Activated CD8-positive, alpha-beta memory T cell treated with anti-CD3 and anti-CD28 coated beads for 1 hour (primary cell): ENCODE results near the gene COMP.

Source experiments
- DNase-seq, 2 donors: peaks; one replicate each; pipeline ENCODE4 v3.0.0-alpha.2; 2020; ENCODE audit warnings: low read depth in 1 of 2; ENCODE audit errors: extremely low read depth in 1 of 2

Gene COMP

DNA sequence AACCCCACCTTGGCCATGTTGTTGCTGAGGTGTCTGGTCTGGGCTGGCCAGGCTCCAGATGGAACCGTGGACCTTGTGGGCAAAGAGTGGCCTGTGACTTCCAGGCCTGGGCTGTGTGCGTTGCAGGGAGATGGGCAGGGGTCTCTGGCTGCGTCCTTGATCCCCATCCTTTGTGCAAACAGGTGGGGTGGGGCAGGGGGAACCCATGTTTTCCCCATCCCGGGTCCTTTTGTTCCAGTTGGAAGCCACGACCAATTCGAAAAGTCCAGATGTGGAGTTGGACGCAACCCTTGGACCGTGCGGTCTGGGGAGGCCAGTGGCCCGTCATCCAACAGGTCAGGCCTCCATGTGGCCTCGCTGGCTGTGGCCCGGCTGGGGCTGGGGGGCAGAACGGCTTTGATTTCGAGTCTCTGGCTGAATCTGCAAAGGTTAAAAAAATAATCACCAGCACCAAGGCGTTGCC is 13.1 kb upstream of the COMP start:
- no peak for DNase-seq

DNA sequence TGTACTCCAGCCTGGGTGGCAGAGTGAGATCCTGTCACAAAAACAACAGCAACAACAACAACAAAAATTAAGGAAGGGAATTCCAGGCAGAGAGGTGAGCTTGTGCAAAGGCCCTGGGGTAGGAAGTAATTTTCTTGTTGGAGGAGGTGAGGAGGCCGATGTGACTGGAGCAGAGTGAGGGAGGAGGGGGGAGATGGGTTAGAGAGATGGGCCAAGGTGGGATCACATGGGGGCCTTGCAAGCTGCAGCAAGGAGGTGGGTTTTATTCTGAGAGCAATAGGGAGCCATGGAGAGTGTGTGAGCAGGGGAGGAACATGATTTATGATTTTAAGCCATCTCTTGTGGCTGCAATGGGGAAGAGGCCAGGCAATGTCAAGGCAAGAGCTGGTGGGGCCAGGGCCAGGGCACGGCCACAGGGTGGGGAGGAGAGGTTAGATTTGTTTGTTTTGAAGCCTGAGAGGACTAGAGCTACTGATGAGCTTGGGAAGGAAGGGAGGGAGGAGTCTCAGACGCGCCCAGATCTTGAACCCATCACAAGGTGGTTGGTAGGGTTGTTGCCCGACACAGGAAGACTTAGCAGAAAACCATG is 12.5 kb upstream of the COMP start:
- DNase-seq, result no peak

DNA sequence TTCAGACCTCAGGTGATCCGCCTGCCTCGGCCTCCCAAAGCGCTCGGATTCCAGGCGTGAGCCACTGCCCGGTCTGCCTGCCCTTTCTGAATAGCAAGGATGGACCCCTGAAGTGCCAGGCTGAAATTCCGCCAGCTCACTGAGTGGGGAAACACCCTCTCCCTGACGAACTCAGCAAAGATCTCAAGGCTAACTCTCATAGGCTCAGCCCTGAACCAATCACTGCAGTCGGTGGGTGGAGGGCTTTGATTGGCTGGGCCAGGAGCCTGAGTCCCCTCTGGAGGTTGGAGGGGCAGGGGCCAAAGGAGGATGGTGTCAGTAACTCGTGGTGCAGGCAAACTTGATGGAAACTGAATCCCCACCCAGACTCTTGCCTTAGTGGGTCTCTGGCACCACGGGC is 11.2 kb upstream of the COMP start:
- no peak for DNase-seq

DNA sequence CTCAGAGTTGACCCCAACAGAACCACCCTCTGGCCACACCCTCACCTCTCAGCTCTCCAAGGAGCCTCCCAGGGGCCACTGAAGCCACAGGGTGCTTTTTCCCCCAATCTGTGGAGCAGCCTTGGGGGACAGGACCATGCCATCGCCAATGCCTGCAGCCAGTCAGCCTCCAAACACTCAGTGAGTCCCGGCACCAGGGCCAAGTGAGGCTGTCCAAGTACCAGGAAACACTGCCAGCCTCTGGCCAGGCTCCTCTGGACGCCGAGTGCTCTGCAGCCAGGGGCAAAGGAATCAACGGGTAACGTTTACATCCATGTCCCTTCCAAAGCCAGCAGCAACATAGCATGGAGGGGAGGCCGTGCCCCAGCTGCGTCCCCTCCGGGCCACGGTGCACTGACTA is 9.5 kb upstream of the COMP start:
- DNase-seq, result no peak

DNA sequence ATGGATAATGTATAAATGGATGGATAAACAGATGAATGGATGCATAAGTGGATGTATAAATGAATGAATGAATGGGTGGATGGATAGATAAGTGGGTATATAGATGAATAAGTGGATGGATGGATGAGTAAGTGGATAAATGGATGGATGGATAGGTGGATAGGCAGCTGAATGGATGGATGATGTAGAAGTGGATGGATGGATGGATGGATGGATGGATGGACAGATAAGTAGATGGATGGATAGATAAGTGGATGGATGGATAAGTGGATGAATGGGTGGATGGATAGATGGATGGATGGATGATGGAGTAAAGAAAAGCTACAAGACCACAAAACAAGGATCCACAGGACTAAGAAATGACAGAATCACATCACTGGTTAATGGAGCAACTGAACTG is 9.0 kb upstream of the COMP start:
- no peak for DNase-seq

DNA sequence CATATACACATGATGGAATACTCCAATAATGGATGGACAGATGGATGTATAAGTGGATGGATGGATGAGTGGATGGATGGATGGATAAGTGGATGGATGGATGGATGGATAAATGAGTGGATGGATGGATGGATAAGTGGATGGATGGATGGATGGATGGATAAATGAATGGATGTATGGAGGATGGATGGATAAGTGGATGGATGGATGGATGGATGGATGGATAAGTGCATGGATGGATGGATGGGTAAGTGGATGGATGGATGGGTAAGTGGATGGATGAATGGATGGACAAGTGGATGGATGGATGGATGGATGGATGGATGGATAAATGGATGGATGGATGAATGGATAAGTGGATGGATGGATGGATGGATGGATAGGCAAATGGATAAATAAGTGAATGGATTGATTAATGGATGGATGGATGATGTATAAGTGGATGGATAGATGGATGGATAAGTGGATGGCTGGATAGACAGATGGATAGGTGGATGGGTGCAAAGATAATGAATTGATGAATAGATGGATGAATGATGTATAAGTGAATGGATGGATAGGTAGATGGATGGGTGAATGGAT is 8.4 kb upstream of the COMP start:
- DNase-seq, result no peak

DNA sequence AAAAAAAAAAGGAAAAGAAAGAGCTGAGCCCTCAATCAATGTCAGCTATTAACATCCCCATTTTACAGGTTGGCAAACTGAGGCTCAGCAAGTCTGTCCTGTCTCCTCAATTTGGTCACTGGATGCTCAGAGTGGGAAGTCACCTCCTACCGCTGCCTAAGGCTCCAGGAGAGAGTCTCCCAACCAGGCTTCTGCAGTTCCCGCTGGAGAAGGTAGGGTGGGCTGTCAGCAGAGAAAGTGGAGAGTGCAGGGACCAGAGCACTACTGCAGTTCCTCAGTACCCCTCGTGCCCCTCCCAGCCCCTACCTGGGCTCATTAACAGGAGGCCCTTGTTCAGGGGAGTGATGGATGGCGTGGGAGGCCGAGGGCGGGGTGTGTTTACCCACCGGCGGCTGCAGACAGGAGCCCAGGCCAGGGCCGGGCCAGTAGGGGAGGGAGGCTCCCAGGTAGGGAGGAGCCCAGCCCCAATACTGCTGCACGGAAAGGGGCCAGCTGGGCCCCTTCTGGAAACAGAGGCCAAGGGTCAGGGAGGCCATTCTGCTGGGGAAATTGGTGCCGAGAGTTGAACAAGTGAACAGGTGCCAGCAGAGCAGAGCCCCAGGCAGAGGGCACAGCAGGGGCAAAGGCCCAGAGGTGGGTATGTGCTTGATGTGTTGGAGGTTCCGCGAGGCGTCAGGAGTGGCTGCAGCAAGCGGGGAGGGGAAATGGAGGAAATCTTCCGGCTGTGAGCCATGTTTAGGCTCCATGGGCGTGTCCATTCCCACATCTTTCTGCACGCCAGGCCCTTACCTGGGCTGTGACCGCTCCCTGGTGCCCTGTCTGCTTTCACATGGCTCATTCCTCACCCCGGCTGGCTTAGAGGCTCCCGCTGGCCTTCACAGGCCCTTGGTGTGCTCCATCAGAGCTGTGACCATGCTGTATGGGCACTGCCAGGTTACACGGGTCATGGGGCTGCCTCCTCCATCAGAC is 7.6 kb upstream of the COMP start:
- no peak for DNase-seq

DNA sequence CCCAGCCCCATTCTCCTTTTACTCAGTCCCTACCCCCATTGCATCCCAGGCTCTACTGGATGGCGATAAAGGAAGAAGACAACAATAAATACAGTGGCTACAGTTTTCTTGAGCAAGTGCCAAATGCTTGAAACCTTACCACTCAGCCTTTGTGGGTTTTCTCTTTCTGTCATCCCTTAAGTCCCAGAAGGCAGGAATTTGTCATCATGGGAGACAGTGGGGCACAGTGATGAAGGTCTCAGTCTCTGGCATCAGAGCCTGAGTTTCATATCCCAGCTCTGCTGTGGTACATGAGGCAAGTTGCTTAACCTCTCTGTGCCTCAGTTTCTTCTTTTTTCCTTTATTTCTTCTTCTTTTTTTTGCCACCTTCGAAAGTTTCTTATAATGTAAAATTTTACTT is 5.1 kb upstream of the COMP start:
- no peak for DNase-seq

DNA sequence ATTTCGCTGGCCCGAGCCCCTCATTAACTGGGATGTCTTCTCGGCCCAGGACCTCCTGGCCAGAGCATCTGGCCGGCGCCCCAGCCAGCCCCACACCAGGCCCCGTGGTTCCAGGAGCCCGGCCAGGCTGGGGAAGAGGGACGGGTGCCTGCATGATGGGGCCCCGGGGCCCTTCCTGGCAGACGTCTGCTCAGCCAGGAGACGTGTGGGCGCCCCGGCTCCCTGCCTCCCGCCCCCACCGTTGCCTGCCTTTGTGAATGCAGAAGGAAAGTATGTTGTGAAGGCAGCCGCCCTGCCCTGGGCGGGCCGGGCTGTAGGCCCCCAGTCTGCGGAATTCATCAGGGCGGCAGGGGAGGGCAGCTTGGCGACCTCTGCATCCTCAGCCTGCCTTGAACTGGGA is 4.4 kb upstream of the COMP start:
- no peak for DNase-seq

DNA sequence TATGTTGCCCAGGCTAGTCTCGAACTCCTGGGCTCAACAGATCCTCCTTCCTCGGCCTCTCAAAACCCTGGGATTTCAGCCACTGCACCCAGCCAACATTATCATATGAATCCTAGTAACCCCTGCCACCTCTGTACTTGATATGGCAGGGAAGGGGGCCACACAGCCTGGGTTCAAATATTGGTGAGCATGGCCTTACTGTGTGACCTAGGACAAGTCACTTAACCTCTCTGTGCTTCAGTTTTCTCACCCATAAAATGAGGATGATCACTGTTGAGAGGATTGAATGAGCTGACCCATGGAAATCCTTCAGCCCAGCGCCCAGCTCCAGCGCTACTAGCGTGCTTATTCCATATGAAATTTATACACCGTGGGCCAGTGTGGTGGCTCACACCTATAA is 3.6 kb upstream of the COMP start:
- DNase-seq, result no peak

DNA sequence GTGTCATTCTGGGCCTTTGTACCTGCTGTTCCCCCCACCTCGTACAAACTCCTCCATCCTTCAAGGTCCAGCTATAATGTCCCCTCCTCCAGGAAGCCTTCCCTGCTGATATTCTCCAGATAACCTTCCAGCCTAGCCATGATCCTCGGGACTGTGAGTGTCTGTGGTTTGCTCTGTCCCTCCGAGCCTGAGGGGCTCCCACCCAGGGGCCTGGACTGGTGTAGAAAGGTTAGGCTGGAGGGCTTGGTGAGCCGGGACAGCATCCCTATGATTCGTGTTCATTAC is 2.9 kb upstream of the COMP start:
- DNase-seq, result no peak

DNA sequence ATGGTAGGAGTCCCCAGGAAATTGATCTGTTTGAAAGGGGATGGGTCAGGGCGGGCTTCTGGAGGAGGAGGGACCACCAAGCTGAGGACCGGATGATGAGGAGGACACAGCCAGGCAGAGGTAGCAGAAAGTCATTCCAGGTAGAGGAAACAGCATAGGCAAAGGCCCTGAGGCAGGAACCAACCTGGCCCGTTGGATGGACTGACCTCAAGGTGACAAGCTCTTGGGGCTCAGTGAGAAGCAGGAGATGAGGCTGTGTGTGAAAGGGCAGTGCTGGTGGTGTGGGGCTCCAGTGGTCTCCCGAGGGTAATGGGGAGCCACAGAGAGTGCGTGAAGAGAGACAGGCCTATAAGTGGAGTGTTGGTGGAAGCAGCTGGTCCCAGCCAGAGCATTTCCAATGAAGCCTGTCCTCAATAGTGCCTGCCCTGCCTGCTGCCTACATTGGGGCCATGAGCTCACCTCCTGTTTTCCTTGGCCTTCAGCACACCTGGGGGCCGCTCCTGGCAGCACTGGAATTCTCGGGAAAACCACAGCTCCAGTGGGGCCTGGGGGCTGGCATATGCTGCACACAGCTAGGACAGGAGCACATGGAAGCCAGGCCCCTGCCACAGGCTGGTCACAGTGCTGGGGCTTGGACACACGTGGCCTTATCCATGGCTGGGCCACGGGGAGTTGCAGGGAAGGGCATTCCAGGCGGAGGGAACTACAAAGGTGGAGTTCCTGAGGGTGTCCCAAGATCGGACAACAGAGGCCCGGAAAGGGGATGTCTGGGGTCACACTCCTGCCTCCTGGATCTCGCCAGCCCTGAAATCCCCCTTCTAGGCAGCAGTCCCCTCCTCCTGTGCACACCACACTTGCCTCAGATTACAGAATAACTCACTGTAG is 2.3 kb upstream of the COMP start:
- no peak for DNase-seq

DNA sequence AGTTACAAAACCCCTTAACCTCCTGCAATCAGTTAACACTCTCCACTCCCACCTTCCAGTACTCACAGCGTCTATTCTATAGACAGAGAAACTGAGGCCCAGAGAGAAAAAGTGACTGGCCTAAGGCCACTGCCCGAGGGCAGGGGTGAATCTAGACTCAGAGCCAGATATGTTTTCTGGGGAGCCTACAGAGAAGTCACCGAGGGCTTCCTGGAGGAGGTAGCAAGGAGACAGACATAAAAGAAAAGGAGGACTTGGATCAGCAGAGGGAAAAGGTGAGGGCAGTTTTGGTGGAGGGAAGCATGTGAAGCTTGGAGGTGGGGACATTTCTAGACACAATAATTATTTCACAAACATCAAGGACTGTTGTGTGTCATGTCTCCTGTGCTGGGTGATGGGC is 1.6 kb upstream of the COMP start:
- no peak for DNase-seq

DNA sequence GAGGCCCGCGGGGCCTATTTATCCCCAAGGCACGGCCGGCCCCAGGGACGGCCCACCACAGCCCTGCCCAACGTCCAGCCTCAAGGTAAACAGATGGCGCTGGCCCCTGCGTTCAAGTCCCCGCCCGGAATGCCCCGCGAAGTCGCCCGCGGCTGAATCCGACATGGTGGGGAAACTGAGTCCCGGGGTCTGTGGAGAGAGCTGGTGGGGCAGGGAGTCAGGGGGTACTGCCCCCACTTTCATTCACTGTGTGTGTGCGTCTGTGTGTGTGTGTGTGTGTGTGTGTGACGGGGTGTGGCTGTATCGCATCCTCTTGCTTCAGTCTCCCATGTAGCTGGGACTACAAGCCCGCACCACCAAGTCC is 192 bp upstream of the COMP start:
- DNase-seq, result no peak

DNA sequence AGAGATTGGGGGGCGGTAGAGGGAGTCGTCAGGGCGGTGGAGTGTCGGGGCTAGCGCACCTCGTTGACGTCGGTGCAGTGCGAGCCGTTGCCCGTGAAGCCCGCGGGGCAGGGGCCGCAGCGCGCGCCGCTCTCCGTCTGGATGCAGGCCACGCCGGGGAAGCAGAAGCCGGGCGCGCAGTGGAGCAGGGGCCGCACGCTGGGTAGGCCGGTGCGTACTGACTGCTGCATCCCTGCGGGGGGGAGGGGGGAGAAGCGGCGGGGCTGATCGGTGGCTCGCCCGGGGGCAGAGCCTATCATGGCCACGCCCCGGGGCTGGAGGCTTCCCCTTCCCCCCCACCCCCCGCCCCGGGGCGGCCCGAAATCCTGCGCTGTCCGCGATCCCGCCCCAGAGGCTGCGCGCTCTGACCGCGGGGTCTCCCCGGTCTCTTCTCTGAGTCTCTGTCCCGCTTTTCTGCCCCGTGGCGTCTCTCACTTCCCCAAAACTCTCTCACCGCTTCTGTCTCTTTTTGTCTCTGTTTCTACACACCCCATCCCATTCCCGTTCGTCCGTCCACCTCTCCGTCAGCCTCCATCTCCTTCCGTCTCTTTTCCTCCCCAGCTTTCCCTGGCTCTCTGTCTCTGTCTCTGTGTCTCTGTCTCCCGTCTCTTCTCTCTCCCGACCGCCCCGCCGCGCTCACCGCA is 1.1 kb downstream of the COMP start:
- no peak for DNase-seq

DNA sequence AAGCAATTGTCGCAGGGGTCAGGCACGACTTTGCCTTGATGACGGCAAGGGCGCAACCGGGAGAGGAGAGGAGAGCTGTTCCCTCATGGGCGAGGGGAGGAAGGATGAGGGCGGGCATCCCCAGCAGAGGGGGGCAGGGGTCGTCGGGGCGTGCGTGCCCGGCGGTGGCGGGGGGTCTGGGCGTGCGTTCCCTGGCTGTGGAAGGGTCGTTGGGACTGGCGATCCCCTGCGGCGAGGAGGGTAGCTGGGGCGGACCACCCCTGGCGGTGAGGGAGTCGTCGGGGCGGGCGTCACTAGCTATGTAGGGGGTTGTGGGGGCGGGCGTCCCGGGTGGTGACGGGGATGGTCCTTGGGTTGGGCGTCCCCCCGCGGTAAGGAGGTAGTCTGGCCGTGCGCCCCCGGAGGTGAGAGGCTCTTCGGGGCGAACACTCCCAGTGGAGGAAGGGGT is 1.7 kb downstream of the COMP start:
- DNase-seq, result no peak

DNA sequence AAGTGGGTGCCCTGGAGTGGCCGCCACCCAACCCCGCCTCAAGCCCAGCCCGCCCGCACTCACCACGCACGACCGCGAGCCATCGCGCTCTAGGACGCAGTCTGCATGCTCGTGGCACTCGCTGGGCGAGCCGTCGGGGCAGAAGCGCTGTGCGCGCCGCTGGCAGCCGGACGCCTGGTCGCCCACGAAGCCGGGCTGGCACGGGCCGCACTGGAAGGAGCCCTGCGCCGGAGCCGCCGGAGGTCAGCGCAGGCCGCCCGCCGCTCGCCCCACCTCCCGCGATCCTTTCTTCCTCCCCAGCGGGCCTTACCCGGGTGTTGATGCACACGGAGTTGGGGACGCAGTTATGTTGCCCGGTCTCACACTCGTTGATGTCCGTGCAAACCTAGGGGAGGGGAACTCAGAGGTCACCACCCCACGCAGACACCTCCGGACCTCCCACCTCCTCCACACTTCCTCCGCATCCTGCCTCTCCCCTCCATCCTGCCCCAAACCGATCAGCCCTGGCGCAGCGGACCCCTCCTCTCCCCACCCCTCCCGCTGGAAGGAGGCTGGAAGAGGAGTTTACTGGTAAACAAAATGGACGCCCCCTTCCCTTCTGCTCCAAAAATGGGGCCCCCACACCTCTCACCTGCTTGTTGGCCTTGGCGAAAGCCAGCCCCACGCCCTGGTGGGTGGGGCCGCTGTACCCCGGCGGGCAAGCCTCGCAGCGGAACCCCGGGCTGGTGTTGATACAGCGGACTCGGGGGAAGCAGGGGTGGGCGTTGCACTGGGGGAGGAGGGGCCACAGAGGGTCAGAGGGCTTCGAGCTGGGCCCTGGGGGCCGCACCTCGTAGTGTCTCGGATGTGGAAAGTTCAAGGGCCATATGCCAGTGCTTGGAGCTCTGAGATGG is 2.3 kb downstream of the COMP start:
- DNase-seq, result no peak

DNA sequence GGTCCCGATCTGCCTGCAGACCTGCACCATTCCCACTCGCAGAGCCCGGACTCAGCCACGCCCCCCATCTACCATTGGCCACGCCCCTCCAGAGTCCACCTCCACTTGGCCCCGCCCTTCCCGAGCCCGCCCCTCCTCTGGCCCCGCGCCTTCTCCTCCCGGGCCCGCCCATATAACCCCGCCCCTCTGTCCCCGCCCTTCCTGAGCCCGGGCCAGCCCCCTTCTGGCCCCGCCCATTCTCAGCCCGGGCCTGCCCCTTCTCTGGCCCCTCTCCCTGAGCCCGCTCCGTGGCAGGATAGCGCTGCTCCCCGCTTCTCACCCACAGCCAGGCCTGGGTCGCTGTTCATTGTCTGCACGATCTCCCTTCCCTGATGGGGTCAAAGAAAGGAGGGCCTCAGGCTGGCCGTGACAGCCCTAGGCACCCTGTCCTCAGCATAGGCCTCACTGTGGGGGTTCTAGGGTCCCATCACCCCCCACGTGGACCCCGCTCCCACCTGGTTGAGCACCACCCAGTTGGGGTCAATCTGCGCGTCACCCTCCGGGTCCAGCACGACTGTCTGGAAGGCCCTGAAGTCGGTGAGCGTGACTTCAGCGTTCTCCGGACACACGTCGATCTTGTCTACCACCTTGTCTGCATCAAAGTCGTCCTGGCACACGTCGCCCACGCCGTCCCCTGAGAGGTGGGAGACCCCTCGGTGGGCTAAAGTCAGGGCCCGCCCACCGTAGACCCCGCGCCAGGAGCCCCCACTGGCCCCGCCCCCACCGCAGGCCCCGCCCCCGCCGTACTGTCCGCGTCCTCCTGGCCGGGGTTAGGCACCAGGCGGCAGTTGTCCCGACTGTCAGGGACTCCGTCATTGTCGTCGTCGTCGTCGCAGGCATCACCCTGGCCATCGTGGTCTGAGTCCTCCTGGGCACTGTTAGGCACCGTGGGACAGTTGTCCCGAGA is 5.7 kb downstream of the COMP start:
- peak; percentile 24 to 57 for DNase-seq

DNA sequence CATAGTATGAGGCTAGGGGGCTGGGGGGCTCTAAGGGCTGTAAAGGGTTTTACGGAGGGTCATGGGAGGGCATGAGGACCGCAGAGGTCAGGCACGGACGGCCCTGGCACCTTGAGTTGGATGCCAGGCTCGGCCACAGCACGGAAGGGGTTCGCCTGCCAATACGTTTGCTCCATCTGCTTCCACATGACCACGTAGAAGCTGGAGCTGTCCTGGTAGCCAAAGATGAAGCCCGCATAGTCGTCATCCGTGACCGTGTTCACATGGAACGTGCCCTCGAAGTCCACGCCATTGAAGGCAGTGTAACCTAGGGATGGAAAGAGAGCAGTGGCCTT is 6.4 kb downstream of the COMP start:
- DNase-seq, result no peak
